Dermis blood vessel endothelial cell (primary cell): ENCODE data around the gene KRTAP13-4. TPM values are rescaled to one million over a fixed set of nuclear protein-coding genes. Genes with fewer than 3 reads are reported as not detected.

ENCODE experiments used
- DNase-seq: peaks from one replicate; pipeline ENCODE4 v3.0.0; 2010
- total RNA-seq: library from RNA; depleted of rRNA; stranded (reverse); fragments of >200 nt; gene quantifications from 2 replicates; pipeline ENCODE4 v1.2.3, GENCODE V29; 2014

KRTAP13-4 gene
- not detected in 2 replicates for total RNA-seq

DNA sequence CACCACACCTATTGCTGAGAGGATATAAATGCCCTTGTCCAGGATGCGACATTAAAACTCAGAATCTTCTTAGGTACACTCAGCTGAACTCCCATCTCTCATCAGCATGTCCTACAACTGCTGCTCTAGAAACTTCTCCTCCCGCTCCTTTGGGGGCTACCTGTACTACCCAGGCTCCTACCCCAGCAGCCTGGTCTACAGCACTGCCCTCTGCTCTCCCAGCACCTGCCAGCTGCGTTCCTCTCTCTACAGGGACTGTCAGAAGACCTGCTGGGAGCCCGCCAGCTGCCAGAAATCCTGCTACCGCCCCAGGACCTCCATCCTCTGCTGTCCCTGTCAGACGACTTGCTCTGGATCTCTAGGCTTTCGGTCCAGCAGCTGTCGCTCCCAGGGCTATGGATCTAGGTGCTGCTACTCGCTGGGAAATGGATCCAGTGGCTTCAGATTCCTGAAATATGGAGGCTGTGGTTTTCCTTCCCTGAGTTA lies at the start of gene KRTAP13-4:
KRTAP13-4 (plus strand) TSS at position 51 of the 486 bp plus-strand sequence; CDS start at position 107, 56 bp downstream.
- no peak for DNase-seq

DNA sequence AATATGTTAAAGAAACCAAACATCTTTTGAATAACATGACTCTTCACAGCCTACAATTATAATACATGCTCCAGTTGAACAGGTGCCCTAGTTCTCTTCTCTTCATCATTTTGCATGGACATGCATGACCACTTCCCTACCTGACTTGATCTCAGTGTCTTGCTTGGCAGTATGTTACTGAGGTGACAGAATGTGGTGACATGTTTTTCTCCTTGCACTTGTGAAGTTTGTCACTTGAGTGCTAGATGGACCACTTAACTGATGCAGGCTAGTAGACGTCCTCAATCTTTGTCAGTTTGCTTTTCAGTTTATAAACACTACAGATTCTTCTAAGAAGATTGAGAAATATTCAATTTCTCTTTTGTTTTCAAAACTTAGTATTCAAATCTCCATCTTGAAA lies 47.8 kb upstream of the KRTAP13-4 start:
- no peak for DNase-seq

DNA sequence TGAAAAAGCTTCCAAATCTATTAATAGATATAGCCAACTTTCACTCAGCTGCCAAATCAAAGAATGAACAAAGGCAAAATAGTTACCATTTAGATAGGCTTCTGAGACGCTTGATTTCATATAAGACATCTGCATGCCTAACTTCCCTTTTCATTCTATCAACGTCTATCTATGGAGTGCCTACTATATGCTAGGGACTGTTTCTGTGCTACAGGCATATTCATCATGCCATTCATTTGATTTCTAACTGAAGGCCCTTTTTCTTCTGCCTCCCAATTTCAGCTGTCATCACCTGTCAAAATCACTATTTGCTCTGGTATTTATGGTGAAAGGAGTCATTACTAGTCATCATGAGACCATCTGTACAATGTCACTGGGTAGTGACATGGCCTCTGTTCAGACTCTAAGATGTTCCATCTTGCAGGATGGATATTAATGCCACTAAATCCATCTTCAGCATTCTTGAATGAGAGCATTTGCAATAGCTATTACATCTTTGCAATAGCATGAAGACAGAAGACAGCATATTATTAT lies 38.5 kb upstream of the KRTAP13-4 start:
- no peak for DNase-seq

- no peak for DNase-seq
Measured at GRCh38 chr21:30395731-30396130, 34.3 kb upstream of the KRTAP13-4 start, which contains the start of gene KRTAP13-1. KRTAP13-1 (plus strand) TSS chr21:30396031; CDS start chr21:30396087, 56 bp downstream.

GRCh38 chr21:30408782-30409494 lies 21.1 kb upstream of the KRTAP13-4 start:
- DNase-seq: peak; percentile 1

- DNase-seq: no peak
Measured at GRCh38 chr21:30415993-30416392, 14.0 kb upstream of the KRTAP13-4 start.

- DNase-seq: no peak
Measured at GRCh38 chr21:30425826-30426225, 4.2 kb upstream of the KRTAP13-4 start, which contains the start of gene KRTAP13-3. KRTAP13-3 (minus strand) TSS chr21:30425926; CDS start chr21:30425912, 14 bp downstream.

GRCh38 chr21:30426731-30427130 lies 3.3 kb upstream of the KRTAP13-4 start:
- DNase-seq: no peak

GRCh38 chr21:30434033-30434631 lies 4.1 kb downstream of the KRTAP13-4 start:
- DNase-seq: peak; percentile 9

GRCh38 chr21:30437010-30437565 lies 7.1 kb downstream of the KRTAP13-4 start:
- DNase-seq: no peak

- DNase-seq: no peak
Measured at GRCh38 chr21:30439975-30440374, 10.0 kb downstream of the KRTAP13-4 start, which contains the start of gene KRTAP15-1. KRTAP15-1 (plus strand) TSS chr21:30440275; CDS start chr21:30440328, 53 bp downstream.

DNA sequence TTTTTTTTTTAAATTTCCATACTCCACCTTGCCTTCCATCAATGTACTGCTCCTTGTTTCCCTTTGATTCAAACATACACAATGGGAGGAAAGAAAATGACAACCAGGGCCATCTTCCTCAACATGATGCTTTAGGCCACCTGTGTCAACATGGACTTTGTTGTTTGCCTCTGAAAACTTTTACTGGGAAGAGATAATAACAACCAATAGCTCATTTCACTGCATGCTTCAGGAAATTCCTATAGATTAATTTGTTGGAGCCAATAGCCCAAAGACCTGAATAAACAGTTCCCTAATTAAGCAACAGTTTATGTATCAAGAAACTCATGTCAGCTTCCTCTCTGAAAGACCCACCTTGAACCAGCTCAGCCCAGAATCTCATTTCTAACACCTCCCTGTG lies 13.2 kb downstream of the KRTAP13-4 start:
- DNase-seq: no peak

DNA sequence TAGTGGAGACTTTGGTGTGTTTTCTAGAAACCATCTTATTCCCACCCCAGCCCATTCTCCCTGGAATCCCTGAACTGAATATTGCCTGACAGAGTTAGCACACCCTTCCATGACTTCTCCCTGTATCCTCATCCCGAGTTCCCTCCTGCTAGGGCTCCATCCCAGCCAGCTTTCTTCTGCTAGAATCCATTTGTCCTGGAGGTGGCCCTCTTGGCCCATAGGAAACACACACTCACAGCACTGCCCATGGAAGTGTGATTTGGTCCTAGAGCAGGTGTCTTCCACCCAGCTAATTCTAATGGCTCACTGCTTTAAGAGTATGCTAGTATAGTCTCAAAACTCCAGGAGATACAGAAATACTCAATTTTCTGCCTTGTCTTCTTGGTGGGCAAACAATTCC lies 14.2 kb downstream of the KRTAP13-4 start:
- DNase-seq: no peak

DNA sequence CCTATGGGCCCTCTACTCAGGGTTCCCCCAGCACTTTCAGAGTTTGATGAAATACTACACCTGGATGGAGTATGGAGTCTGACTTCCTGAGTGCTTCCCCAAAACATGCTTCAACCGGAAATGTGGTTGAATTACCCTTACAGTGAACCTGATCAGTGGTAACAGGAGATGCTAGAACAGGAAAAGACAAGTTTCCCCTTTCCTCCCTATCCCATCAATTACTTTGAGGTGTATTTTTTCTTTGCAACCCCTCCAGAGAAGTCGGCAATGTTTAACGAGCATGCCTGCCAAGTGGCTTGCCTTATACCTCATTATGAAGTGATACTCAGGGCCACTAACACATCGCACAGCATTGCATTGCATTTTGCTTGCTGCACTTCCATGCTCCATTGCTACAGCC lies 17.0 kb downstream of the KRTAP13-4 start:
- DNase-seq: no peak

- no peak for DNase-seq
Measured at GRCh38 chr21:30448514-30448913, 18.5 kb downstream of the KRTAP13-4 start.

DNA sequence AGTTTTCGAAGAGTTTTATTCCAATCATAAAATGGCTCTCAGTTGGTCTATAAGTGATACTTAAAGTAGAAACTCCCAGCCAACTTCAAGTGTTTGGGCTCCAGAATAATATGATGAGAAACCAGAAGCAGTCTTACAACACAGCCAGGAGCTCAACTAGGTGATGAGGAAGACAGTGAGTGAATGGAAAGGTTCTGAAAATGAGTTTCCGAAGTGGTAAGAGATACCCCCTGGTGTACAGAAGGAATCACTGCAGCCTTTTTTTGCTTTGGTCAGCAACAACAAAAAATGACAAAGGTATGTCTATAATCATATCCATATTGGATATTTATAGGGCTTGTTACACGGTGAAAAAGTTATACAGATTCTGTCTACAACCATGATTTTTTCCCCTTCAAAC lies 33.7 kb downstream of the KRTAP13-4 start:
- DNase-seq: no peak

DNA sequence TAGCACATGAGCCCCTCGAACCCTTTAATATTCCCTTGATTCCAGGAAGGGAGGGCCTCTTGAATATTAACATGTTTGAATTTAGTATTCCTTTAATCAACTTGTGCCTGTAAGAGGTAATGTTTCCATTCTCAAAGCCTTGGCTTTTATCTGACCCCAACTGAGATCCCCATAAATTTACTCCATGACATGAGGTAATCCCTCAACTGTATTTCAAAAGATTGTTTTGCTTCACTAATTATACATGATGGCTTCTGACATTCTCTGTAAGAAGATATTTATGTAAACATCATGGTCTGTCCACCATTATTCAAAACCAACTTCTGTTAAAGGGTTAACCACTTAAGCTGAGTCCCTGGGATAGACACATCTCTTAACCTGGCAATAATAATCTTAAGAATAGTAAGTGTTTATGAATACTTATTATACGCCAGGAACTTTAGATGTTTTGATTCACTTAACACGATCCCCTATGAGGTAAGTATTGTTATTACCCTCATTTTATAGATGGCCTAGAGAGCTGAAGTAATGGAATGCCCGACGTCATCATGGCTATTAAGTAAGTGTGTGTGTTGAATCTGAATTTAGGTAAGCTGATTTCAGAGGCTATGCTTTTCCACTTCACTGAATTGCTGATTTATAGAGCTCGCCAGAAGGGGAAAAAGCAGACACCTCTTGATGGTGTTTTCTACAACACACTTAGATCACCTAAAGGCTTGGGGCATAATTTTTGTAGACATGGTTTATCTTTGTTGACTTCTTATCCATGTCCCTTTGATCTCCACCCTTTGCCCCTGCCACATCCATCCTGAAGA lies 39.1 kb downstream of the KRTAP13-4 start:
- DNase-seq: no peak

GRCh38 chr21:30478004-30478403 lies 48.0 kb downstream of the KRTAP13-4 start:
- no peak for DNase-seq

GRCh38 chr21:30479259-30479658 lies 49.2 kb downstream of the KRTAP13-4 start:
- no peak for DNase-seq

DNA sequence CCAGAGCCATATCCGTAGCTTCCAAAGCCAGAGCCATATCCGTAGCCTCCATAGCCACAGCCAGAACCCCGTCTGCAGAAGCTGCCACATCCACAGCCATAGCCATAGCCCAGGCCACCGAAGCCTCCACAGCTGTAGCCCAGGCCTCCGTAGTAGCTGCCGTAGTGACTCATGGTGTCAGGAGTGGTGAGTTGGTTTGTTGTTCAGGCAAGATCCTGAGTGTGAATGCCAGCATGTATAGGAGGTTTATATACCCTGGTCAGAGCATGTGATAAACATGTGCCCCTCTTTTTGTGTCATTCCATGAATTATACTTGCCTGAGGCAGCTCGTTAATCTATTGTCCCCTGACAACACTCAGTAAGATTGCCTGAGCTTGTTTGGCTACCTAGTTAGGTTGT lies 50.1 kb downstream of the KRTAP13-4 start, which contains the start of gene KRTAP19-1:
KRTAP19-1 (minus strand) TSS at position 223 of the 400 bp plus-strand sequence; CDS start at position 173, 50 bp downstream.
- DNase-seq: no peak
